ENCODE data around the gene NFKBIB. TPM values are rescaled to one million over a fixed set of nuclear protein-coding genes. Genes with fewer than 3 reads are reported as not detected.

NFKBIB gene
- total and polyA plus RNA-seq, 2 donors (not counting 3 experiments of a cell fraction or from before 2014, with no cell fraction given): 25.0 to 30.8 TPM

DNA sequence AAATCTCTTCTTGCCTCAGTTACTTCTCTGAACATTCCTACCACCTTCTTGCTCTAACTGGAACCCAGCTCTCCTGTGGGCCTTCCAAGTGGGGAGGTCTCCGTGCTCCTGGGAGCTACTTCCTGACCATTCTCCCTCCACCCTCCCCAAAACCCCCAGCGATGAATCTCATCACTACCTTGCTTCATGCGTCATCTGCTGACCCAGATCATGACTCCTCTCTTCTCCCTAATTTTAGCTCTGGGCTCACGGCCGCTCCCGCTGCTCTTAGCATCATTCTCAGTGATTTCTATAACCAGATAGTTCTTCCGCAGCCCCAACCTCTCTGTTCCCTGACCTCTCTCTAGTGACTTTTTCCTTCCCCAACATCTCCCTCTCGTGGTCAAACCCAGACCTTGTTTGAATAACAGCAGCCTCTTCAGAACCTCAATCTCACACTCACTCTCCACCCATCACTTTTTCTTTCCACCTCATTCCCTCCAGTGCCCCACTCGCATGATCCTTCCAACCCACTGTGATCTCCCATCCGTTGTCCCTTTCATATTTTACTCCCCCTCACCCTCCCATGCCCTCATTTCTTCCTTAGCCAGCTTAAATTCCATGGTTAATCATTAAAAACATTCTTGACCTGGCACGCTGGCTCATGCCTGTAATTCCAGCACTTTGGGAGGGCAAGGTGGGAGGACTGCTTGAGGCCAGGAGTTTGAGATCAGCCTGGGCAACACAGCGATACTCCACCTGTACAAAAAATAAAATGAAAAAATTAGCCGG is 52.8 kb downstream of the NFKBIB start:
- dilution Hi-C loops (cut with MboI; ENCODE audit: extremely low pct_ligation_motif_present, low sequenced_read_pairs): no loop called here
- H3K36me3 ChIP-seq (ENCODE audit: control insufficient read depth in 2 of 2, extremely low read depth in 1 of 2, insufficient read depth in 2 of 2, low read length in 2 of 2): peaks cover 0 to 1% of the 10 kb centered on the region in 2 experiments
- TF ChIP-seq, protein P1, sequence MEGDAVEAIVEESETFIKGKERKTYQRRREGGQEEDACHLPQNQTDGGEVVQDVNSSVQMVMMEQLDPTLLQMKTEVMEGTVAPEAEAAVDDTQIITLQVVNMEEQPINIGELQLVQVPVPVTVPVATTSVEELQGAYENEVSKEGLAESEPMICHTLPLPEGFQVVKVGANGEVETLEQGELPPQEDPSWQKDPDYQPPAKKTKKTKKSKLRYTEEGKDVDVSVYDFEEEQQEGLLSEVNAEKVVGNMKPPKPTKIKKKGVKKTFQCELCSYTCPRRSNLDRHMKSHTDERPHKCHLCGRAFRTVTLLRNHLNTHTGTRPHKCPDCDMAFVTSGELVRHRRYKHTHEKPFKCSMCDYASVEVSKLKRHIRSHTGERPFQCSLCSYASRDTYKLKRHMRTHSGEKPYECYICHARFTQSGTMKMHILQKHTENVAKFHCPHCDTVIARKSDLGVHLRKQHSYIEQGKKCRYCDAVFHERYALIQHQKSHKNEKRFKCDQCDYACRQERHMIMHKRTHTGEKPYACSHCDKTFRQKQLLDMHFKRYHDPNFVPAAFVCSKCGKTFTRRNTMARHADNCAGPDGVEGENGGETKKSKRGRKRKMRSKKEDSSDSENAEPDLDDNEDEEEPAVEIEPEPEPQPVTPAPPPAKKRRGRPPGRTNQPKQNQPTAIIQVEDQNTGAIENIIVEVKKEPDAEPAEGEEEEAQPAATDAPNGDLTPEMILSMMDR (IDR thresholded peaks at IDR 0.05; ENCODE audit: extremely low read depth in 1 of 2, insufficient read depth in 1 of 2, low read depth in 1 of 2, low read length in 2 of 2): peak in 1 of 2 donors; percentile 23
- TF ChIP-seq GATA2 (IDR thresholded peaks at IDR 0.05; ENCODE audit: insufficient read depth, insufficient read length, low read depth, low read length): no peak
- no peak for TF ChIP-seq MYC (IDR thresholded peaks at IDR 0.05; ENCODE audit: low read depth, low read length)
- TF ChIP-seq, protein P2, sequence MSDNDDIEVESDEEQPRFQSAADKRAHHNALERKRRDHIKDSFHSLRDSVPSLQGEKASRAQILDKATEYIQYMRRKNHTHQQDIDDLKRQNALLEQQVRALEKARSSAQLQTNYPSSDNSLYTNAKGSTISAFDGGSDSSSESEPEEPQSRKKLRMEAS (IDR thresholded peaks at IDR 0.05; ENCODE audit: insufficient read depth, insufficient read length): no peak

More for the DNA sequence above, 52.8 kb downstream of the NFKBIB start:
- ChIA-PET POLR2A (no interaction called here), CTCF (interaction anchor here (0.6 to 2.3 kb wide), 5 partner anchors 9 to 550 kb away, joined by 3 to 8 read pairs (median 4); partner anchors contain the start of genes FAM98C, FBXO17, MRPS12 and SARS2)
- Histone ChIP-seq H3K79me2 (ENCODE audit: control insufficient read depth, insufficient read depth, low read length) (no peaks in the 10 kb centered on the region), H3K27me3 (ENCODE audit: control insufficient read depth in 2 of 2, insufficient read depth in 2 of 2, low read length in 2 of 2) (no peaks in the 10 kb centered on the region), H3K4me1 (ENCODE audit: control insufficient read depth, extremely low read depth, insufficient read depth, low read length) (no peaks in the 10 kb centered on the region), H3K27ac (ENCODE audit: insufficient read depth, low read depth, low read length) (no peak overlapping the region), H3K9me1 (replicated peaks; ENCODE audit: control insufficient read depth, extremely low read depth, insufficient read depth, low read length) (no peaks in the 10 kb centered on the region), H3K4me2 (ENCODE audit: insufficient read depth, low read length) (no peak overlapping the region), H3K4me3 (replicated peaks in 1 of 3; ENCODE audit: insufficient read depth in 1 of 3, low read depth in 1 of 3, low read length in 3 of 3) (no peak overlapping the region), H4K20me1 (replicated peaks; ENCODE audit: control insufficient read depth, extremely low read depth, insufficient read depth, low read length) (no peaks in the 10 kb centered on the region), H3K9me3 (replicated peaks; ENCODE audit: control insufficient read depth, insufficient read depth, low read length) (no peaks in the 10 kb centered on the region), H3K9ac (replicated peaks; ENCODE audit: extremely low read depth, insufficient read depth, low read length) (no peak overlapping the region), H2AFZ (ENCODE audit: low read depth, low read length) (no peak overlapping the region)
- FAIRE-seq (peak; percentile 38), DNase-seq (ENCODE audit: low read depth, low spot score) (no peak)
- no TSS peak for BruUV-seq (replicated peaks)
- intact Hi-C loops (cut with micrococcal nuclease): no loop called here

Data from endothelial cell of umbilical vein (primary cell).